ENCODE measurements around the gene MRGPRF.

The MRGPRF gene

GRCh38 chr11:68973219-68973618 lies 39.8 kb downstream of the MRGPRF start:
- DNase-seq = no peak
- Histone ChIP-seq H3K4me3 (ENCODE audit: low read depth, low read length) (no peak overlapping the region), H3K36me3 (replicated peaks) (no peaks in the 10 kb centered on the region), H3K27ac (no peak overlapping the region), H3K27me3 (replicated peaks) (peaks cover 5% of the 10 kb centered on the region)
- in situ Hi-C loops (cut with HindIII; ENCODE audit: low pct_ligation_motif_present, low sequenced_read_pairs) = no loop called here
- no peak for TF ChIP-seq CTCF (IDR thresholded peaks at IDR 0.05; ENCODE audit: low read depth, low read length, missing control alignments)

GRCh38 chr11:68970921-68971636 lies 42.0 kb downstream of the MRGPRF start:
- Histone ChIP-seq H3K27ac (no peak overlapping the region), H3K36me3 (replicated peaks) (no peaks in the 10 kb centered on the region), H3K4me3 (ENCODE audit: low read depth, low read length) (no peak overlapping the region), H3K27me3 (replicated peaks) (peaks cover 6% of the 10 kb centered on the region)
- in situ Hi-C loops (cut with HindIII; ENCODE audit: low pct_ligation_motif_present, low sequenced_read_pairs) = no loop called here
- no peak for TF ChIP-seq CTCF (IDR thresholded peaks at IDR 0.05; ENCODE audit: low read depth, low read length, missing control alignments)
- no peak for DNase-seq

- TF ChIP-seq CTCF (IDR thresholded peaks at IDR 0.05; ENCODE audit: low read depth, low read length, missing control alignments) = no peak
- Histone ChIP-seq H3K27me3 (replicated peaks) (peaks cover 6% of the 10 kb centered on the region), H3K36me3 (replicated peaks) (no peaks in the 10 kb centered on the region), H3K4me3 (ENCODE audit: low read depth, low read length) (no peak overlapping the region), H3K27ac (no peak overlapping the region)
- no peak for DNase-seq
- in situ Hi-C loops (cut with HindIII; ENCODE audit: low pct_ligation_motif_present, low sequenced_read_pairs) = no loop called here
Observed at GRCh38 chr11:68969386-68969785, 43.7 kb downstream of the MRGPRF start.

- Histone ChIP-seq H3K4me3 (ENCODE audit: low read depth, low read length) (no peak overlapping the region), H3K27ac (no peak overlapping the region), H3K27me3 (replicated peaks) (peaks cover 6% of the 10 kb centered on the region), H3K36me3 (replicated peaks) (no peaks in the 10 kb centered on the region)
- in situ Hi-C loops (cut with HindIII; ENCODE audit: low pct_ligation_motif_present, low sequenced_read_pairs) = no loop called here
- peak; percentile 4 for TF ChIP-seq CTCF (IDR thresholded peaks at IDR 0.05; ENCODE audit: low read depth, low read length, missing control alignments)
- DNase-seq = no peak
Observed at GRCh38 chr11:68968306-68969250, 44.5 kb downstream of the MRGPRF start.

GRCh38 chr11:68966894-68967780 lies 45.9 kb downstream of the MRGPRF start:
- Histone ChIP-seq H3K27ac (no peak overlapping the region), H3K4me3 (ENCODE audit: low read depth, low read length) (no peak overlapping the region), H3K27me3 (replicated peaks) (peaks cover 6% of the 10 kb centered on the region), H3K36me3 (replicated peaks) (no peaks in the 10 kb centered on the region)
- in situ Hi-C loops (cut with HindIII; ENCODE audit: low pct_ligation_motif_present, low sequenced_read_pairs) = no loop called here
- DNase-seq = no peak
- TF ChIP-seq CTCF (IDR thresholded peaks at IDR 0.05; ENCODE audit: low read depth, low read length, missing control alignments) = no peak

Data from brain microvascular endothelial cell (primary cell).